ENCODE results near the gene ZCCHC17.

Gene ZCCHC17

DNA sequence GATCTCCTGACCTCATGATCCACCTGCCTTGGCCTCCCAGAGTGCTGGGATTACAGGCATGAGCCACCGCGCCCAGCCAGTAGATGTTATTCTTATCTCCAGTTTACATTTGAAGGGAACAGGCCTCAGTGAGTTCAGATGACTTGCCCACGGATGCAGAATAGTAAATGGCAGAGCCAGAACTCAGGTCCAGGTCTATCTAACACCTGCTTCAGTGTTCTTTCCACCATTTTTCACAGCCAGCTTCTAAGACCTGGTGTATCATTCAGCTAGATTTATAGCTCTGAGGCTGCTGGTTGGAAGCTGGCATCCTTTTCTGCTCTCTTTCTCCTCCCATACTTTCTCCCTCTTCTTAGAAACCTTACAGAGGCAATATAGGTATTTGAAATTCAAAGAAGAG, 65.2 kb downstream of the ZCCHC17 start:
- no peak for DNase-seq
- in situ Hi-C loops (cut with MboI; ENCODE audit: low pct_unique_long_range_greater_than_20kb, low sequenced_read_pairs) = no loop called here

DNA sequence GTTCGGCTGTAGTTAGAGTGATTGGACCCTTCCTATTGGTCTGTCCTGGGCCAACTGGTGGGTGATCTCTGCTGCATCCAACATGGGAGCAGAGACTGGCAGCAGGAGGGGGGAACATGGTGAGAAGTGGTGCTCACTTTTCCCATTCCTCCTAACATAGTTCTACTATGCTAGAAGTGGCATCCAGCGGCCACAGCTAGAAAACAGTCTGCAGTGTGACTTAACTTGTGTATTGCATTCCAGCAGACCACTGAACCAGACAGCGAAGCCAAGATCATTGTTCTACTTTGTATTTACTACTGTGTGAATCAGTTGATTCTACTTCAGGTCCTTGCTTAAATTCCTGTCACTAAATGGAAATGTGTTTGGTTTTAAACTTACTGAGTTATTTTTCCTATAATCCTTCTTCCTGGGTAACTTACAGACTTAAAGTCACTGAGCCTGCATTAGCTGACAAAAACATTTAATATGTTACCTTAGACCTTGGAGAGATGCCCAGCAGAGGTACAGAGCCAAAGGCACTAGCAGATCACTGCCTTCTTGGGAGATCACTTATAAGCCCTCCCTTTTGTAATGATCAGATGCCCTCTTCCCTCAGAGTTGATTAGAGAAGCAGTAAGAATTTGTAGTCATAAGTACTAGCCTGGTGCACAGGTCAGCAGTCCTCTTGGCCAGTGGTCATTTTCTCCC, 67.9 kb downstream of the ZCCHC17 start:
- no peak for DNase-seq
- in situ Hi-C loops (cut with MboI; ENCODE audit: low pct_unique_long_range_greater_than_20kb, low sequenced_read_pairs) = no loop called here

DNA sequence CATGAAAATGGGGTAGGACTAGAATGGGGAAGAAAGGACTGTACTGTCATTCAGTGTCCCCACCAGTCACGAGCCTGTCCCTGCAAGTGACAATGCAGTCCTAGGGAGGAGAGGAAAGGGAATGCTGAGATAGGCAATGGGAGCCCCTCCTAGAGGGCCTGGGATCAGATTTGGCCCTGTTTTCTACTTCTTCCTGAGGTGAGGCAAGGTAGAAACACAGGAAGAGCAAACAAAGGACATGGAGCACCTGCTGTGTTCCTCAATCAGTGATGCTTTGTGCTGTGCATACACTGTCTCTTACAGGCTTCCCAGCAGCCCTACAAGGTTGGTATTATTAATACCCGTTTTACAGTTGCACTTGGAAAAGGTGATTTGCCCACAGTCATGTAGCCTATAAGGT, 70.0 kb downstream of the ZCCHC17 start:
- in situ Hi-C loops (cut with MboI; ENCODE audit: low pct_unique_long_range_greater_than_20kb, low sequenced_read_pairs) = no loop called here
- DNase-seq = no peak

DNA sequence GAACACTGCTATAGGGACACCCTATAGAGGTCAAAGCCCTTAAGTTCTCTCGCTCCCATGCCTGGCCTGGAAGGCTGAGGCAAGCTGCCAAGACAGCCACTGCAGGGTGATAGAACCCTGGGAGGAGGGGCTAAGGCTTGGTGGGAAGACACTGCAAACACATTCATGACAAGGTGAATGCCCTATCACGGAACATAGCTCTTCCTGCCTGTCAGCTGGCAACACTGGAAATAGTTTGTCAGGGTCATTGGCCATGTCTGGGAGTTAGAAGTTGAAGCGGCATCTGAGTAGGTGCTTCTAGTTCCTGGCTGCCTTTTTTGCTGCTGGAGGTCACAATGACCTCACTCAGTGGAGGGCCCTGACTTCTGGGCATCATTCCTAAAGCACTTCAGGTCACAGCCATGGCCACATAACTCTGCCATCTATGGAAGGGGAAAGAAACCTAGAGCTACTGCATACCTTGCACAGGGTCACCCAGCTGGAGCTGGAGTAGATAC, 71.8 kb downstream of the ZCCHC17 start:
- DNase-seq = no peak
- in situ Hi-C loops (cut with MboI; ENCODE audit: low pct_unique_long_range_greater_than_20kb, low sequenced_read_pairs) = no loop called here

DNA sequence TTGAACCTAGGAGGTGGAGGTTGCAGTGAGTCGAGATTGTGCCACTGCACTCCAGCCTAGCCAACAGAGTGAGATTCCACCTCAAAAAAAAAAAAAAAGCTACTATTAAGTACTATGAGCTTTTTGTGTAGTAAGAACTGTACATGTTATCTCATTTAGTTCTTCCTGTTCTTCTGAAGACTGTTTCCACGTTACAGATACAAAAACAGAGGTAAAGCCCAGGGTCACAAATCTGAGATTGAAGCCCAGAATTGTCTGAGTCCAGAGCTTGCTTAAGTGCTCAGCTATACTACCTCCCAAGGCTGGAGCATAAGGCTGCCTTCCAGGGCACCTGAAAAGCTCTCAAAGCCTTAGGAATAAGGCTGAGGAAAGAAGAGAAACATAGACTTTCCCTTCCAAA, 73.2 kb downstream of the ZCCHC17 start:
- no peak for DNase-seq
- in situ Hi-C loops (cut with MboI; ENCODE audit: low pct_unique_long_range_greater_than_20kb, low sequenced_read_pairs) = no loop called here

DNA sequence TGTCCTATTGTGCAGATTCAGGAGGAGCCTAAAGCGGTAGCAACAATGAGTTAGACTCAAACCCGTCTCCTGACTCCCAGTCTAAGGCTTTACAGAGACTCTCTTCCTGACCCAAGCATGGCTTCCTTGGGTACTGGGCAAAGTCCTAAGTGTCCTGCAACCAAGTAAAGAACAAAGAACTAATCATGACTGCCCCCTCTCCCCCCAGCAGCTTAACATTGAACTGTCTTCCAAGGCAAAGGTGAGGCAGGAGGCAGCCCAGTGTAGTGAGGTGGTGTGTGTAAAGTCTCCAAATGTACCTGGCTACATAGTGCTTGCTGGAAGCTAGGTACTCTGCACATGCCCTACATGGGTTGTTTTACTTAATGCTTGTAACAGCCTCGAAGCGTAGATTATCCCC, 73.7 kb downstream of the ZCCHC17 start:
- in situ Hi-C loops (cut with MboI; ENCODE audit: low pct_unique_long_range_greater_than_20kb, low sequenced_read_pairs) = no loop called here
- no peak for DNase-seq

DNA sequence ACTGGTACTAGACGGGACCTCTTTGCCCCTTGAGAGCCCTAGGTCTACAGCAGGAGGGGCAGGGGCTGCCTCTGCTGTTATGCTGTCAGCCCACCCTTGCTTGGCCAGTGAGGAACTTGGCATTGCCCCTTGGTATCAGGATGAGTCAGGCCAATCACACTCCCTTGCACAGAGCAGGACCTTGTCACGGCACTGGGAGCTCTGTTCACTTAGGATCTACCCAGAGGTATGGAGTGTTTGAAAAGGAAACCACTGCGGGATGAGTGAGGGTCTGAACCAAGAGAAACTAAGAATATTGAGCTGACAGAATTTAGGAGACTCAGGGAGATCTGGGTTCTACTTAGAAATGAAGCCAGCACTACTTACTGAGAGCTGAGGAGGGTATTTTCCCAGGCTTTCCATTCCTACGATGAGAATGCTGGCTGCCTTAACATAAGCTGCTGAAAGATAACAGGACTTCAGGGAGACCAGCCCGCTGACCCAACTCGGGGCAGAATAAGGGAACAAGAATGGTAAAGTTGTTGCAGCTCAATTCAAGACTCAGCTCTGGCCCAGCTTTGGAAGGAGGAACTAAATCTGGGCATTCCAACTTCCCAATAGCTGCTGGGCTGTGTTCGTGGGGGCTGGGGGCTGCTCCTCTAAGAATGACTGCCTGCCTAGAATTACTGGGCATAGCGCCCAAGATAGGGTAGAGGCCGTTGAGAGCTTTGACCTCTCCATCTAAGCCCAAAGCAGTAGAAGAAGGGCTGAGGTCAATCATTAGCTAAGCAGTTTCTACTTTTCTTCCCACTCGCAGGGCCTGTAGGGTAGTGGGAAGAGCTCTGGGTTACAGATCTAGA, 74.5 kb downstream of the ZCCHC17 start:
- in situ Hi-C loops (cut with MboI; ENCODE audit: low pct_unique_long_range_greater_than_20kb, low sequenced_read_pairs) = no loop called here
- DNase-seq = peak; percentile 26

DNA sequence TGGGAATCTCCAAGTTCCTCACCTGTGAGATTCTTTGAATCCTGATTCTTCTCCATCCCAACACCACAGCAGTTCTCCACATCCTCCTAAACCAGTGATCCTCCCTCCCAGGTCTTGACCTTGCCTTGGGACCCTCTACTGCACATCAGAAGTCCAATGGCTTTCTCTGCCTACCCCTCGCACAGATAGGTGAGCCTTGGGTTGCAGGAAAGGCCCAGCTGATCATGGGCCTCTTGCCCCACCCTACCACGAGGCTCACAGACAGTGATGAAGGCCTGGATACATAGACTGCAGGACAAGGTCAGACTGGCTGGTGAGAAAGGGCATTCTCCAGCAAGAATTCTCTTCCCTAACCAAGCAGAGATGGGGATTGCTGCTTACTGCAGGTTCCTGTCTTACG, 75.2 kb downstream of the ZCCHC17 start:
- in situ Hi-C loops (cut with MboI; ENCODE audit: low pct_unique_long_range_greater_than_20kb, low sequenced_read_pairs) = no loop called here
- no peak for DNase-seq

DNA sequence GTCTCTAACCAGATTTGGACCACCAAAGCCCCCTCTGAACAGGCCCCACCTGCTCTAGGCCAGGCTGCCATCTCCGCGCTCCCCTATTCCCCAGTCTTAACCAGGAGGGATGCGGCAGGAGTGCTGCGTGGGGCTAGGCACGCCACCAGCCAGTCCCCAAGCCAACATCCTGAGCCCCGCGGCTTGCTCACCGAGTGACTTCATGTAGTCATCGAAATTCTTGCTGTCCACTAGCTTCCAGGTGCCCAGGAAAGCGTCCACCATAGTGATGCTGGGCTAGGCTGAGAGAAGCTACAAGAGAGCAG, 75.9 kb downstream of the ZCCHC17 start:
- in situ Hi-C loops (cut with MboI; ENCODE audit: low pct_unique_long_range_greater_than_20kb, low sequenced_read_pairs) = no loop called here

DNA sequence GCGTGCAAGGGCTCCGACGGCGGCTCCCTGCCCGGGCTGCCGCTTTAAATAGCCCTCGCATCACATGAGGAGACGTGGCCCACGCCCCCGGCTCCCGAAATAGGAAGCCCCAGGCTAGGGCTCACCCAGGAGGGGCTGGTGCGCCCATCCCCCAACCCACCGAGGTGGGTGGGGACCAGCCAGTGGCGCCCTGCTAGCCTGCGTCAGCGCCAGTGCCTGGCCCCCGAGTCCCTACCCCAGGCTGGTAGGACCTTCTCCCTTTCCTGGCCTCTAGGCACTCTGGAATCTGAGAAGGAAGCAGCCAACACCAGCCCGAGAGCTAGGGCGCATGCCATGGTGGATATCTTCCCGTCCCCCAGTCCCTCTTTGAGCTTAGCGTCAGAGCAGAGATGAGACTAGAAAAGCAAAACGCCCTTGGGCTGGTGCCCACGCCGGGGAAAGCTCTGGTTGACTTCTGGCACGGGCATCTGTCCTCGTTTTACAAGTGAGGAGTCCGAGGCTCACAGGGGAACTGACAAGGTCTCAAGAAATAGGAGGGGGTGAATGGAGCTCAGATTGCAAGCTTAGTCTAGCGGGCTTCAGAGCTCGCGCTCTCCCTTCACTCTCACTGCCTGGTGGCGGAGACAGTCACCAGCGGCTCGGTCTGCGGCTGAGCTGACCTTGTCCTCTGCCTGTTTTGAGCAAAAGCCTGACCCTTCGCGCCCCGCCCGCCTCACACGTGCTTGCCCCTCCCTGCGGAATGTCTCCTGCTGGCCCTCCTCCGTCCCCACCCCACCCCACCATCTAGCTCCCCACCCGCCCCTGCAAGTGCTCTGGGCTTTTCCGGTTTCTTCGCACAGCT, 76.4 kb downstream of the ZCCHC17 start, which contains the start of gene FABP3:
FABP3 (minus strand) TSS at position 21 of the 841 bp plus-strand sequence. CDS start 62 bp downstream, outside the sequence.
- peak; percentile 56 for DNase-seq
- in situ Hi-C loops (cut with MboI; ENCODE audit: low pct_unique_long_range_greater_than_20kb, low sequenced_read_pairs) = no loop called here

More for the DNA sequence above, 75.9 kb downstream of the ZCCHC17 start:
- DNase-seq = no peak

DNA sequence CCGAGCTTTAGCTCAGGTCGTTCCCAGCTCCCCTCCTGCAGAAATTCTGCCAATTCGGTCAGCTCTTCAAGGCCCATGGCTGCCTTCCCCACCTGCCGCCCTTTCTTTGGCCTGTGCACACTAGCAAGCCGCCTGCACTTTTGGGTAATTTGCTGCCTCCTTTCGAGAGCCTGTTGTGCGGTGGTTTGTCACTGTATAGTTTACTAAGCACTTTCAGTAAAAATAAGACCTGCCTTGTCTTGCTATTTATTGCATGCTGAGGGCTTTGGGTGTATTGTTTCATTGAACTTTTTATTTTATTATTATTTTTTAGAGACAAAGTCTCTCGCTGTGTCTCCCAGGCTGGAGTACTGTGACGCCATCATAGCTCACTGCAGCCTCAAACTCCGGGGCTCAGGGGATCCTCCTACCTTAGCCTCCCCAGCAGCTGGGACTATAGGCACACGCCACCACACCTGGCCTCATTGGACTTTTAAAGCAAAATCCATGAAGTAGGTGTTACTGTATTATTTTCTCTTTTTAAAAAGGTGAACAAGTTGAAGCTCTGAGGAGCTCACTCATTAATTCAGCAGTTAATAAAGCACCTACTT, 77.2 kb downstream of the ZCCHC17 start:
- in situ Hi-C loops (cut with MboI; ENCODE audit: low pct_unique_long_range_greater_than_20kb, low sequenced_read_pairs) = no loop called here
- DNase-seq = no peak

DNA sequence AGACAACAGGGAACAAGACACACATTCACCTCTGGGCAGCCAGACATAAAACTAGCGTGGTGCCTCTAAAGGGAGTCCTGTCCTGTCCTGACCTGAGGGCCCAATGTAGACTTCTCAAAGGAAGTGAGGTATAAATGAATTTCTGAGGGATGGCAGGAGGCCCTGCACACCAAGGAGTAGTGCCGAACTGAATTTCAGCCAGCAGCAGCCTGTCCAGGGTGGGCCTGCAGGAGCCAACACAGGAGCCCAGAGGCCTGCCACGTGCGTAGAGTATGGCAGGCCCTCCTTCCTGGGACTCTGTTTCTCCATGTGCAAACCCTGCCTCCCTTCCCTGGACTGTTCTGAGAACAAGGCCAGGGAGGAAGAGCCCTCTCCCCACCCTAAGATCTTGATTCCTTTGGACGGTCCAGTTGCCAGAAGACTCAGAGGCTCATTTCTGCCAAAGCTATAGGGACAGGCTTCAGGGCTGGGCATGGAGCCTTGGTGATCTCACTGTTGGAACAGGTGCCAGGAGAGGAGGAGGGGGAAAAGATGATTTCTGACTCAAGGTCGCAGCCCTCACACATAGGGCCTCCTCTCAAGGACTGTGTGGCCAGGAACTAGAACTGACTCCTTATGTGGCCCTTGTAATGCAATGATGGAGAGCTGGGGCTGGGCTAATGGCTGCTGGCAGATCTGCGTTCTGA, 77.8 kb downstream of the ZCCHC17 start:
- no peak for DNase-seq
- in situ Hi-C loops (cut with MboI; ENCODE audit: low pct_unique_long_range_greater_than_20kb, low sequenced_read_pairs) = no loop called here

DNA sequence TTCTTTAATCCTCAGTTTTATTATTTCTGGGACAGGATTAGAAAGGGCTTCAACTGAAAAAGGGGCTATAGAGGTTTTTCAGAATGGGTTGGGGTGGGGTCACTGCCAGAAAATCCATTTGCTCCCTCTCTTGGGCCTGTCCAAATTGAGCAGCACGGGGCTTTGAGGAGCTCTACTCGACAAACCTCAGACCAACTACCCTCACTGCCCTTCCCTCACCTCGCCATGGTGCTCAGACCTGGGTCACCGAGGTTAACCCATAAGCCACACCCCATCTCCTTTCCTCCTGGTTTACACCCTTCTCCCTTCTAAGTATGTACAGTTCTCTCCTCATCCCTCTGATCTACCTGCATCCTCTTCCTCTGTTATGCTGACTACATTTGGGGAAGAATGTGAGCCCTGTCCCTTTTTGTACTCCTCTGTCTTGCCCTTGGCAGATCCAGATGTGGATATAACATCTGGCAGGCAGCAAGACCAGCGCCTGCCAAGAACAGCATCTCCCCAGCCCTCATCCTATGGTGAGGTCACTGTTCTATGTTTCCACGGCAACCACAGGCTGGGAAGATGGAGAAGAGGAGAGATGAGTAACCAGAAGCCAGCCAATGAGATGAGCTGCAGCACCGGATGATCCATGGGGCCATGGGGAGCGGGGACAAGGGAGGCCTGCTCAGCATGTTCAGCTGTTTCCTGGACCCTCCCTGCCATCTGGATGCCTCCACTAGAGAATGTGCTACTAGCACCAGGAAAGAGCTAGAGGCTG, 79.7 kb downstream of the ZCCHC17 start:
- DNase-seq = peak; percentile 18
- in situ Hi-C loops (cut with MboI; ENCODE audit: low pct_unique_long_range_greater_than_20kb, low sequenced_read_pairs) = no loop called here

DNA sequence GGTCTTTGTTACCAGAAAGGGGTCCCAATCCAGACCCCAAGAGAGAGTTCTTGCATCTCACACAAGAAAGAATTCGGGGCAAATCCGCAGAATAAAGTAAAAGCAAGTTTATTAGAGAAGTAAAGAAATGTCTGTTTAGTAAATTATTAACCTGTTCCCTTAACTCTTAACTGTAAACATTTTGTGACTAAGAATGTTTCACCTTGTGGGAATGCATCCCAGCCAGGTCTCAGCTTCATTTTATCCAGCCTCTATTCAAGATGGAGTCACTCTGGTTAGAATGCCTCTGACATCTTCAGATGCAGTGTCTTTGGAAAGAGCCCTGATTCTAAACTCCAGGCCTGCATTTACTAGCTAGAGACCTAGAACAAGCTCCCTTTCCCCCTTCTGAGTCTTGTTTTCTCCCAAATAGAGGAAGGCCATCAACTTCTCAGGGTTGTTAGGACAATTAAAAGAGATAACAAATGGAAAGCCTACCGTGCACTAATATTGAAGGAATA, 80.6 kb downstream of the ZCCHC17 start:
- in situ Hi-C loops (cut with MboI; ENCODE audit: low pct_unique_long_range_greater_than_20kb, low sequenced_read_pairs) = no loop called here
- DNase-seq = no peak

DNA sequence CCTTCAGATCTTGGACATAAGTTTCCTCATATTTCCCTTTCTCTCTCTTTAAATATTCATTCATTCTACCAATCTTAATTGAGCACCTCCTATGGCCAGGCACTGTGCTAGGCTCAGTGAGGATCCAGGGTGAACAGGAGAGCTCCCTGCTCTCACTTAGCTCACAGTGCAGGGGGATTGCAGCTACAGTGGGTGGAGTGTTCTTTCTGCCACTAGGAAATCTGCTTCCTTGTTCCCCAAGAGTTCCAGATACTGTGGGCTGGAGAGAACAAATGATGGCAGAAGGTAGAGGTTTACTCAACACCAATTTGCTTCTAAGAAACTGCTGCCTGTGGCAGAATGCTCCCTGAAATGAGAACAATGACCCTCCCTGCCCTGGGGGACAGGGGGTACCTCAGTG, 81.2 kb downstream of the ZCCHC17 start:
- no peak for DNase-seq
- in situ Hi-C loops (cut with MboI; ENCODE audit: low pct_unique_long_range_greater_than_20kb, low sequenced_read_pairs) = no loop called here

DNA sequence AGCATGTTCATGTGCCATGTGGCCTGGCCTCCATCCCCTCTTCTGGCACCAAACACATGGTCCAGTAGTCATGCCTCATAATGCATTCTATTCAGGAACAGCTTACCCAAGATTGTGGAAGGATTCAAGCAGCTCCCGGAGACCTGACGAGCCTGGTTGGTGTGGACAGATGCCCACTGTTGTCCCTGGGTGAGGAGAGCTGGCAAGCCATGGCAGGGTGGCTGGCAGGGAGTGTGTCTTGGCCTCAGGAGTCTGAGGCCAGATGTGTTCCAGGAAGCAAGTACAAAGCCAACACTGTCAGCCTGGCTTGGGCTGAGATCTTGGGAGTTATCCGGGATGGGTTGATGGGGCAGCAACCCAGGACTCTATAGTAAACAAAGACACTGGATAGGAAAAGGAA, 83.3 kb downstream of the ZCCHC17 start:
- in situ Hi-C loops (cut with MboI; ENCODE audit: low pct_unique_long_range_greater_than_20kb, low sequenced_read_pairs) = no loop called here
- DNase-seq = no peak

DNA sequence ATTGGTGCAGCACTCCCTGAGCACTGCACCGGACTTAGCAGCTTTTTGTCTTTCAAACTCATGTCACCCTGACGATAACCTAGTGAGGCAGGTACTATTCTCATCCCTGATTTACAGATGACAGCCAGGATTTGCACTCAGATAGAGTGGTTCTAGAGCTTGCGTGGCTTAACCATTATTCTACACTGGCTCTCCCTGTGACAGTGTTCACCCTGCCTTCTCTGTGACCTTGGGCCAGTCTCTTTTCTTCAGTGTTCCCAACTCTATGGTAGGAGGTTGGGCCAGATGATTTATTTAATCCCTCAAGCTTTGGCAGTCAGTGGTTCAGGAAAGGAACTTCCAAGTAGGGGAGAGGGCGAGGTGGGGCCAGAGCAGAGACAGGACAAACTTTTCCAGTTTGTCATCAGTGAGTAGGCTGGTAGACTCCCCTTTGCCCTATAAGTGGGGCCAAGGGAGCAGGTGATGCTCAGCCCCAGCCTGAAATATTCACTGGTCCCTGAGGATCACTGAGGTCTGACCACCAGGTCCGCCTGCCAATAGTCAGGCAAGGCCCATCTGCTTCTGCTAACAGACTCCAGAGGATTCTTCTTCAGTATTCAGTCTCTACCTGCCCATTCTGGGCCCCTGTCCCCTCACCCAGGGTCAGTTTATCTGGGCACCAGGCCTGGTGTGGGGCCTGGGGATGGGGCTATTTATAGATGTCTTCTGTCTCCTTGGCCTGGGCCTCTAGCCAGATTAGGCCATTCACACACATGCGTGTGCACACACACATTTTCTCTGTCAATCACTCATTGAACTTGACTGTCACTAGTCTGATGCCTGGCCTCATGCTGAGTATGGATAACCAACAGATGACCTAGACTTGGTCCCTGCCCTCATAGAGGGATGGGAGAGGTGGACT, 84.8 kb downstream of the ZCCHC17 start:
- in situ Hi-C loops (cut with MboI; ENCODE audit: low pct_unique_long_range_greater_than_20kb, low sequenced_read_pairs) = no loop called here

More for the DNA sequence above, 84.8 kb downstream of the ZCCHC17 start:
- no peak for DNase-seq
